HG03095 (cell line): Measurements from ENCODE around the gene FURIN.
"Not testable (repeated sequence)": the region's sequence is repeated elsewhere in the genome, so short reads cannot be mapped to it uniquely, and the experiment has no call there.

Experiments
- ATAC-seq: cut with Tn5 transposase; IDR thresholded peaks from one replicate; pipeline ENCODE4 v1.9.1; 2021; ENCODE audit warnings: moderate library complexity; ENCODE audit not compliant: unreplicated experiment

FURIN gene

GRCh38 chr15:90881978-90882721 lies 13.8 kb downstream of the FURIN start:
- no peak for ATAC-seq

- ATAC-seq: no peak
Measured at GRCh38 chr15:90882781-90883525, 14.6 kb downstream of the FURIN start.

GRCh38 chr15:90883526-90883975 lies 15.2 kb downstream of the FURIN start:
- no peak for ATAC-seq

- ATAC-seq: no peak
Measured at GRCh38 chr15:90883976-90884718, 15.8 kb downstream of the FURIN start, which contains the start of gene FES. Gene FES (plus strand): TSS chr15:90884504. CDS start chr15:90885046, 542 bp downstream.

DNA sequence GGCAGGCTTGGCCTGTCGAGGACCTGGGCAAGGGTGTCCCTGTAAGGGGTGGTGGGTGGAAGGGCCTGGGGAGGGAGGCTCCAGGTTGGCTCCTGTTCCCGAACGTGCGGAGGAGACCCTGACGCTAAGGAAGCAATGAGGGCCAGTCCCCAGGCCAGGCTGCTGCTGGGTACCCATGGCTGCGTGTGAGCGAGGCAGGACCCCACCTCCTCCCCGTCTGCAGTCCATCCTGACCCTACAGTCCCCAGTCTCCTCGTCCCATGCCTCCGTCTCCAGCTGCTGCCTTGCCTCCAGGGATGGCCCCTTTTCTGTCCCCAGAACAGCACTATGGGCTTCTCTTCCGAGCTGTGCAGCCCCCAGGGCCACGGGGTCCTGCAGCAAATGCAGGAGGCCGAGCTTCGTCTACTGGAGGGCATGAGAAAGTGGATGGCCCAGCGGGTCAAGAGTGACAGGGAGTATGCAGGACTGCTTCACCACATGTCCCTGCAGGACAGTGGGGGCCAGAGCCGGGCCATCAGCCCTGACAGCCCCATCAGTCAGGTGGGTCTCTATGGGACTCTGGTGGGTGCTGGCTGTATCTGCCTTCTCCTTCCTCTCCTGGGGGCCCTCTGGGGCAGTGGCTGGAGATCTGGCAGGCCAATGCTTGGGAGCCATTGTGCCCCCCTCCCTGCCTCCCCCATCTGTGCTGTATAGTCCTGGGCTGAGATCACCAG lies 16.5 kb downstream of the FURIN start:
- ATAC-seq: no peak

GRCh38 chr15:90885432-90886290 lies 17.3 kb downstream of the FURIN start:
- ATAC-seq: no peak

DNA sequence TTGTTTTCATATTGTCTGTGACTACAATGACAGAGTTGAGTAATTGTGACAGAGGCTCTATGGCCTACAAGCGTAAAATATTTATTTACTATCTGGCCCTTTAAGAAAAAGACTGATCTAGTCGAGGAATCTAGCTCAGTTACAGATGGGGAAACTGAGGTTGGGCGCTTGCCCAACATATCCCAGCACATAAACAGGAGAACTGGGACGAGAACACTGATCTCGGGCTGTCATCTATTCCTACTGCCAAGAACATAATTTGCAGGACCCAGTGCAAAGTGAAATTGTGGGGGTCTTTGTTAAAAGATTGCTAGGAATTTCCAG lies 17.9 kb downstream of the FURIN start:
- ATAC-seq: no peak

- ATAC-seq: no peak
Measured at GRCh38 chr15:90887037-90887481, 18.7 kb downstream of the FURIN start.

DNA sequence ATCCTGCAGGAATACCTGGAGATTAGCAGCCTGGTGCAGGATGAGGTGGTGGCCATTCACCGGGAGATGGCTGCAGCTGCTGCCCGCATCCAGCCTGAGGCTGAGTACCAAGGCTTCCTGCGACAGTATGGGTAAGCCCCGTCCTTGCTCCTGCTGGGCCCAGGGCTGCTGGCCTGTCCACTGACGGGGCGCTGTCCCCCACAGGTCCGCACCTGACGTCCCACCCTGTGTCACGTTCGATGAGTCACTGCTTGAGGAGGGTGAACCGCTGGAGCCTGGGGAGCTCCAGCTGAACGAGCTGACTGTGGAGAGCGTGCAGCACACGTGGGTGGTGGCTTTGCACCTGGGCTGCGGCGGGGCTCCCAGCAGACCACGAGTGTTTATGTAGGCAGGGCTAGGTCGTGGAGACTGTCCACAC lies 20.9 kb downstream of the FURIN start:
- no peak for ATAC-seq

DNA sequence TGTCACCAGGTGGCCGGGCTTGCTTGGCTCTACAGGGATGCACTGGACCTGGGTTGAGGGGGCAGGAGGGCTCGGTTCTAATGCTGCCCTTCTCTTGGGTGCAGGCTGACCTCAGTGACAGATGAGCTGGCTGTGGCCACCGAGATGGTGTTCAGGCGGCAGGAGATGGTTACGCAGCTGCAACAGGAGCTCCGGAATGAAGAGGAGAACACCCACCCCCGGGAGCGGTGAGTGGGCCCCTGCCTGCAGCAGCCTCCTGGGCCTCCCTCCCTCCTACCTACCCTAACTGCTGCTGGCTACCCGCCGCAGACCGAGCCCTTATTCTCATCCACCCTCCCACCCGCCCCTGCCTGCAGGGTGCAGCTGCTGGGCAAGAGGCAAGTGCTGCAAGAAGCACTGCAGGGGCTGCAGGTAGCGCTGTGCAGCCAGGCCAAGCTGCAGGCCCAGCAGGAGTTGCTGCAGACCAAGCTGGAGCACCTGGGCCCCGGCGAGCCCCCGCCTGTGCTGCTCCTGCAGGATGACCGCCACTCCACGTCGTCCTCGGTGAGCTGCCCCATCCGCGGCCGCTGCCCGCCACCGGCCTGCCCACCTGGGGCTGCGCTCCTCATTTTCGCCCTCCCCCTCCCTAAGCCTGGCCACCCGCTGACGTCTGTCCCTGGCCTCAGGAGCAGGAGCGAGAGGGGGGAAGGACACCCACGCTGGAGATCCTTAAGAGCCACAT lies 21.5 kb downstream of the FURIN start:
- no peak for ATAC-seq

DNA sequence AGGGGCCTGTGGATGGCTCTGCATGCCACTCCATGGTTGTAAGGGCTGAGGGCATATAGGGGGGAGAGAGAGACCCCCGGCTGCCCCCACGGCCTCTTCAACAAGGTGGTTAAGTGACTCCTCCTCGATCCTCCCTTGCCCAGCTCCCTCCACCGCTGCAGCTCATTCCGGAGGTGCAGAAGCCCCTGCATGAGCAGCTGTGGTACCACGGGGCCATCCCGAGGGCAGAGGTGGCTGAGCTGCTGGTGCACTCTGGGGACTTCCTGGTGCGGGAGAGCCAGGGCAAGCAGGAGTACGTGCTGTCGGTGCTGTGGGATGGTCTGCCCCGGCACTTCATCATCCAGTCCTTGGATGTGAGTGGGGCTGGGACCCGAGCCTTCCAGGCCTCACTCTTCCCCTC lies 22.5 kb downstream of the FURIN start:
- no peak for ATAC-seq

DNA sequence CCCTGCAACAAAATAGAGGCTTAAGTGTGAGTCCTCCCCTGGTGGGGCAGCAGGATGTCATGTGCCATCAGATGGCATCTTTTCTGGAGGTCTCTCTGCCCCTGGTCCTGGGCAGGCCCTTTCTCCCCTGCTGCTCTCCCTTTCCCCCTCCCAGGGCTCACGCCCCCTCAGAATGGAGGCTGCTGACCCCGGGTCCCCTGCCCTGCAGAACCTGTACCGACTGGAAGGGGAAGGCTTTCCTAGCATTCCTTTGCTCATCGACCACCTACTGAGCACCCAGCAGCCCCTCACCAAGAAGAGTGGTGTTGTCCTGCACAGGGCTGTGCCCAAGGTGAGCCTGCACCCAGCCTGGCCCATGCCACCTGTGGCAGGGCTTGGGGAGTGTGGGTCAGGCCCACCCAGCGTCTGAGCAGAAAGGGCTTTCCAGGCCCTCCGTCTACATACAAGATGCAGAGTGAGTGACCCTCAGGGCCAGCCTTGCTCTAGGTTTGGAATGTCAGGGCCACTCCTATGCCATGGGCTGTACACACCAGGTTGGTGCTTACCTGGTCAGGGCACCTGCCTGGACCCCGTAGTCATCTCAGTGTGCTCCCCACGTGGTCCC lies 23.1 kb downstream of the FURIN start:
- ATAC-seq: no peak

DNA sequence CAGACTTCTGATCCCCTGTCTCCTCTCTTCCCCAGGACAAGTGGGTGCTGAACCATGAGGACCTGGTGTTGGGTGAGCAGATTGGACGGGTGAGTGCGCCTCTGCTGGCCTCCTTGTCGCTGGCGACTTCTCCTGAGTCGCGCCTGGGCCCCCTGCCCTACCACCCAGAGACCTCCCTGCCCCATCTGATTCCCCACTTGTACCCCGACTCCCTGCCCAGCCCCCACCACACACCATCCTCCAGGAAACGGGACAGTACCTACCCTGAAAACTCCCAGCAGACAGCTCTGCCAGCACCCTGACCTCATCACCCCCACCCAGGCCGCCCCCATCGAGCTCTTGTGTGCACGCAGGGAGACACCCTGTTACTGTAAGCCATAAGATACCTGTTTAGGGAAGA lies 23.6 kb downstream of the FURIN start:
- ATAC-seq: no peak

DNA sequence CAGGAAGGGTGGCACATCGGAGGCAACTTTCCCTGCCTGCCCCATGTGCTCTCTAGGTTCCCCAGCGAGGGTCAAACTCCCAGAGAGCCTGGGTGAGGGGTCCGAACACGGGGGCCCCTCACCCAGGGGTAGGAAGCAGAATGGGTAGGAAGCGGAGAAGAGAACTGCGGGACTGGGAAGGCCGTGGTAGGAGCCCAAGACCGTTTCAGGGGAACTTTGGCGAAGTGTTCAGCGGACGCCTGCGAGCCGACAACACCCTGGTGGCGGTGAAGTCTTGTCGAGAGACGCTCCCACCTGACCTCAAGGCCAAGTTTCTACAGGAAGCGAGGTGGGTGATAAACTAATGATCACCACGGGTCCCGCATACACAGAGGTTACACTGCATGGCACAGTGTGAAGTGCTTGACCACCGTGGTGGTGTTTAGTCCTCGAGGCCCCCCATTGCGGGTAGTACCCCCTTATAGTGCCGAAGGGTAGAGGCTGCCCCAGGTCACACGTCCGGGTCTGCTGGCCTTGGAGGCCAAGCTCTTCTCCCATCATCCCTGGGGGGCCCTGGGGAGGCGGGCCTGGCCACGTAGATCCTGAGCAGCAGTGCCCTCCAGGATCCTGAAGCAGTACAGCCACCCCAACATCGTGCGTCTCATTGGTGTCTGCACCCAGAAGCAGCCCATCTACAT lies 24.2 kb downstream of the FURIN start:
- ATAC-seq: no peak

- ATAC-seq: no peak
Measured at GRCh38 chr15:90893175-90894090, 25.0 kb downstream of the FURIN start.

GRCh38 chr15:90895571-90896117 lies 27.3 kb downstream of the FURIN start:
- no peak for ATAC-seq

GRCh38 chr15:90897131-90897655 lies 28.8 kb downstream of the FURIN start:
- not testable (repeated sequence) for ATAC-seq
